HG03097 (cell line): Measurements from ENCODE around the gene CDCP1.

ENCODE experiments used
- ATAC-seq: cut with Tn5 transposase; IDR thresholded peaks from one replicate; pipeline ENCODE4 v1.9.1; 2021; ENCODE audit not compliant: unreplicated experiment, low FRiP score

Gene CDCP1

DNA sequence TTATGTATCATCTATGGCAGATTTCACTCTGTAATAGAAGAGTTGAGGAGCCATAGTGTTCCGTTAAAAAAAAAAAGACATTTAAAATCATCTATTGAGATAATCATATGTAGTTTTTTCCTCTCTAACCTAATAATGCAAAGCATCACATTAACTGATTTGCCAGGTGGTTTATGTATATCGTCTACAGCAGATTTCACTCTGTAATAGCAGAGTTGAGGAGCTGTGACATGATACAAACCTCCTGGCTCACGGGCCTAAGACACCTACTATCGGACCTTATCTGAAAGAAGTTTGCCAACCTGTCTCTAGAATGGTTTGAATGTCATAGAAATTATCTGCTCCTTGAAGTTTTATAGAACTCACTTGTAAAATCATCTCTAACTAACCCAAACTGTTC lies 29.8 kb downstream of the CDCP1 start:
- ATAC-seq: no peak

DNA sequence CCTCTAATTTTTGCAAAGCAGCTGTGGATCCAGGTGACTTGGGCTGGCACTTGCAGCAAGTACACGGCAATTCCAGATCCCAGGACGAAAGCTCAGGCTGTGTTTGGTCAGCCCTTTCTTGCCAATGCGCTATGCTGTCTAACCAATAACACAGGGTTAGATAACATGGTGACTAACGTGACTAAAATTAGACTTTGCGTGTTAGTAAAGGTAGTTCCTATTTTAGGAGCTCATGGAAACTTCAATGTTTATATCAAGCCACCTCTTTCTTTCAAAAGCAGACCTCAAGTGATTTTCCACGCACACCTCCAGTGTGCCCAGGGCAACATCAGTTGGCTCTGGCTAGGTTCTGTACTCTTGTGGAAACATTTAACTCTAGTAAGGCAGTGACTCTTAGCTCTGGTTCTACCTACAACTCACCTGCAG lies 32.5 kb downstream of the CDCP1 start:
- no peak for ATAC-seq

DNA sequence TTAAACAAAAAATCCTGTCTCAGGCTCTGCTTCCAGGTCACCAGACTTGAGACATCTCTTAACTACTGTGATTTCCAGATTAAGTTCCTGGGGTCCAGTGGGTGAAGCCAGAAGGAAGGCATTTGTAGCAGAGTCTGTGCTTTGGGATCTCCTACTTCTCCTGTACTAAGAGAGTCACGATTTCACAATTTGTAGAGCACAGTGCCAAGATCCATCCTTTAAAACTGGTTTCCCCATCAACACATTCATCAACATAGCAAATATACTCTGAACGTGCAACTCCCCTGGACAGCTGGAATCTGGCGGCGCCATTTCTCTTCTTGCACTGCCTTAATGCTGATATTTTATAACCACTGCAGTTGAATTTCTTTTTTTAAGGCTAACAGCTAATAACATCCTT lies 33.2 kb downstream of the CDCP1 start:
- ATAC-seq: no peak

DNA sequence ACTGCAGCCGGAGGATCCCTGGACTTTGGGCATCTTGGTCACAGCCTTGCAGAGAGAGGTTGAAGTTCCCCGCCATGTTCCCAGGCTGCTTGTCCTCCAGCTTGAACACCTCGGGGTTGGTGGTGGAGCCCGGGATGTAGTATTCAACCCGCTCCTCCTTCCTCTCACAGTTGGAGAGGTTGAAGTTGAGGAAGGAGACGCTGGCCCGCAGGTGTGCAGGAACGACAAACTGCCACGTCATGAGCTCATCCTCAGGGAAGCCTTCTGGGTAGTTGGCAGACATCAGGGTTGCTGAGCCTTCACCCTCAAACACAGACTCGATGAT lies 35.7 kb downstream of the CDCP1 start:
- ATAC-seq: no peak

DNA sequence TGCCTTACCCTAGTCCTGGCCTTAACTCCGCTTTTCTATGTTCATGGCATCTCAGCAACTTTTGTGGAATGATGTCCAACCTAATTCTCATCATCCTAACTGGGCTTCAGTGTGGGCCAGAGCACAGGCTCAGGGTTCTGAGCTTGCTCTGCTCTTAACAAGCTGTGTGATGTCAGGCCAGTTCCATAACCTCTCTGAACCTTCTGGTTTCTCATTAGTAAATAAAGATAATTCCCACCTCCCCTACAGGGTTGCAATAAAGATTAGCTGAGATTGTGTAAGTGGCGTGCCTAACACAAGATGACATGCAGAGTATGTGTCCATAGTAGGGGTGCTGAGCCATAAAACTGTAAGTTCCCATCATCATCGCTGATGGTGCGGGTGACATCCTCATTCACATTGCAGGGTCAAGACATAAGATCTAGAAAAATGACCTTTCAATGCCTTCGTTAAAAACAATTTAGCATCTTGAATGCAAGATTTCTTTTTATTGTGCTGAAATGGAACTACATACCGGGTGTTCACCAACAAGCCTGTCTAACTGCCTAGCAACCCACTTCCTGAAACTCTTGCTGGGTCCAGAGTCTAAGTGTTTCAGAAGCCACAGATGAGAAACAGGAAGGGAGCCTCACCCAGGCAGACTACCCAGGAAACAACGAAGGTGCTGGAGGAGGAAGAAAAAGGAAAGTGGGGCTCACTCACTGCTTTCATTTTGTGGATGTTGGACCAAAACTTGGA lies 36.2 kb downstream of the CDCP1 start:
- ATAC-seq: no peak

DNA sequence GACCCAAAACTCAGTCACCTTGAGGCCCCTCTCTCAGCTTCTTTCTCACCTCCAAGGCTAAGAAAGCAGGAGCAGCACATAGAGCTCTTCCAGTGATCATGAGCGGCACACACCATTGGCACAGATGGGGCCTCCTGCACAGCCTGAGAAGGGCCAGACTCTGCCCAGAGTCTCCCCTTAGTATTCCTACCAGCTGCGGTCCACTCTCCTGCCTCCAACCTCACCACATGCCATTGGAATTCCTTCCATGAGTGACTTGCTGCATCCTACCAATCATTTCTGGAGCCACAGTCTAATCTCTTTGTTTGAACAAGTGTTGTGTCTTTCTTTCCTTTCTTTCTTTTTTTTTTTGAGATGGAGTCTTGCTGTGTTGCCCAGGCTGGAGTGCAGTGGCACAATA lies 39.3 kb downstream of the CDCP1 start:
- no peak for ATAC-seq

DNA sequence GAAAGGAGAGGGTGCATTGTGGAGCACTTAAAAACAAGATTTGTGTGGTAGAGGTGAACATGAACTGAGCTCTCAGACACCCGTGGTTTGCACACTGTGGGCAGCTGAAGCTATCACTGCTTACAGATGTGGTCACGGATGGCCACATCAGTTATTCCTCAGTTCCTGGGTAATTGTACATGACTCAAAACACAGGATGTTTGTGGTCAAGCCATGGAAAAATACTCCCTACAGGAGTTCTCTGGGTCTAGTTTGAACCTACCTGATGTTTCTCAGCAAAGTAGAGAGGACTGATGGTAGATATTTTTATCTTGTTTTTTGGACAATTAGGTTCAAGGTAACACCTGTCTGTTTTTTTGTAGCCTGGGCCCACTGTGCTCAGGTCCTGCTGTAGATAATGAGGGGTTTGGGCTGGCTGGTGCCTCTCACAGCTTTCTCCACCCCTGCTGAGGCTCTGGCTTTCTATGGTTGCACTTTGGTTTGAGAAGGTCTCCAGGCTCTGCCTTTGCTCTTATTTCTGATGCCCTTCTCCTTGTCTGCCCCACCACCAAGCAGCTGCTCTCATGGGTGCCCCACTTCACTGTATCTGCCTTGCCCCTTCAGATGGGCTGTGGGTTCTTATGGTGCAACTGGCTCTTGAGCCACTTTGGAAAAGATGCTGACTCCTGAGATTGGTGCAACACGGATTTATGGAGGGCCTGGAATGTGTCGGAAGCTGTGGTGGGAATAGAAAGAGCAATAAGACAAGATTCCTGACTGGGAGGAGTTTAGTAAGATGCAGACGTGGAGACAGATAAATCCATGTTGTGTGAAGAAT lies 40.1 kb downstream of the CDCP1 start:
- ATAC-seq: no peak

DNA sequence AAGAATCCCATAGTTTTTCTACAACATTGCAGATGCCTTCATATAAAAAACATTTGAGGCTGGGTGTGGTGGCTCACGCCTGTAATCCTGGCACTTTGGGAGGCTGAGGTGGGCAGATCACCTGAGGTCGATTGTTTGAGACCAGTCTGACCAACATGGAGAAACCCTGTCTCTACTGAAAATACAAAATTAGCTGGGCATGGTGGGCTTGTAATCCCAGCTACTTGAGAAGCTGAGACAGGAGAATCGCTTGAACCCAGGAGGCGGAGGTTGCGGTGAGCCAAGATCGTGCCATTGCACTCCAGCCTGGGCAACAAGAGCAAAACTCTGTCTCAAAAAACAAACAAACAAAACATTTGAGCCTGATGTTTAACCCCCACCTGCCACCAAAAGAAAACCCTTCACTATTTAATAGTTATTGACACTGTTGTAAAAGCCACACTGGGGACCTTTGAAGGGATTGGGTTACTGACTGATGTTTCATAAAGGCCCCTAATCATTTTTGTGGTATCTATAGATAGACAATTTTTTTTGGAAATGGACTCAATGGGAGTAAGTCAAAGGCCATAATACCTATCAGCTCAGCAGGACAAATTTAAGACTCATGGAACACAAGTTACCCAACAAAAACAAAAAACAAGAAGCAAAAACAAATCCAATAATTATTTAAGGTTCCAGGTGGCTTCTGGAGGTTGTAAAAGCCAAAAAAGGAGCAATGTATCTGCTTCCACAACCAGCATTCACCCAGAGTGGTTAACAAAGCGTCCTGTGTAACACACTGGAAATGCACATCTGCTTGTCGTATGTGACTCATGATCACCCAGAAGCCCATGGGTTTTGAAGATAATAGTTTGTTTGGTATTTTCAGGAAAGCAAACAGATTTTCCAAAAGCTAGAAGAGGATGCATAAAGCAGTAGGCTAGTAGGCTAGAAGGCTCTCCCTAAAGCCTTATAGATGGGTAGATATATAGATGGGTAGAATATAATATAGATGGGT lies 41.2 kb downstream of the CDCP1 start:
- ATAC-seq: no peak

DNA sequence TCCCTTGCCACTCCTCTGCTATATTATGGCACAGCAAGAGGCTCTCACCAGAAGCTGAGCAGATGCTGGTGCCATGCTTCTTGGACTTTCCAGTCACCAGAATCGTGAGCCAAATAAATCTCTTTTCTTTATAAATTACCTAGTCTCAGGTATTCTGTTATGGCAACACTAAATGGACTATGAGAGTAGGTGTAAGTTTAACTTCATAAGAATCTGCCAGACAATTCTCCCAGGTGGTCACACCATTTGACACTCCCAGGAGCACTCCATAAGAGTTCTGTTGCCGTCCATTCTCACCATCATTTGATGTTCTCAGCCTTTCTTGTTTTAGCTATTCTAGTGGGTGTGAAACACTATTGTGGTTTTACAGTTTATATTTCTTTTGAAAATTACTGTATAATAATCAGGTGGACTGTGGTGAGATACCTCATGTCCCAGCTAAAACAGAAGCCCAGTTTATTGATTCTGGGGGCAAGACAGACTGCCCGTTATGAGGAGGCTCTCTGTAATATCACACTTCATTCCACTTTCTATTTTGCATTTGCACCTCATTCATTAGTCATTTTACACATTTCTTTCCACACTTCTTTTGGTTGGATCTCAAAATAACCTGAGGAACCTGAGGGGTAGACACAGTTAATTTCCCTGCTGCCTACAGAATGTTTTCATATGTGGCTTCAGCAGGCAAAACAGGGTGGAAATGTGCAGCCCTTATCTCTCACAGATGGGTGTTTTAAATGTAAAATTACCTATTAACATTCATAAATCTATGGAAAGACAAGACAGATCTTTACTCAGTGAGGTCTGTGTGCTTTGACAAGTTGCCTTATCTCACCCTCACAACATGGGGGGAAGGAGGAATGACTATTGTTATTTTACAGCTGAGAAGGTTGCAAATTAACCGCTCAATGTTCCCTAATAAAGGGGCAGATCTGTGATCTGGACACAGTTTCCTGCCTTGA lies 42.1 kb downstream of the CDCP1 start:
- no peak for ATAC-seq

DNA sequence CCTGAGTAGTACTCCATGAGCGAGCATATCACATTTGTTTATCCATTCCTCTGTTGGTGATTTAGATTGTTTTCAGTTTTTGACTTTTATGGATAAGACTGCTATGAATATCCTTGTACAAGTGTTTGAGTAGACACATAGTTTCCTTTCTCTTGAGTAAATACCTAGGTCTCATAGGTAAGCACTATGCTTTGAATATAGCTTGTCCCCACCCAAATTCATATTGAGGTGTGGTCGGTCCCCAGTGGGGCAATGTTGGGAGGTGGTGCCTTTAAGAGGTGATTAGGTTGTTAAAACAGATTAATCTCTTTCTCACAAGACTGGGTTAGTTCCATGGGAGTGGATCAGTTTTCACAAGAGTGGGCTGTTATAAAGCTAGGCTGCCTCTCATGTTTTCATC lies 42.8 kb downstream of the CDCP1 start:
- no peak for ATAC-seq

DNA sequence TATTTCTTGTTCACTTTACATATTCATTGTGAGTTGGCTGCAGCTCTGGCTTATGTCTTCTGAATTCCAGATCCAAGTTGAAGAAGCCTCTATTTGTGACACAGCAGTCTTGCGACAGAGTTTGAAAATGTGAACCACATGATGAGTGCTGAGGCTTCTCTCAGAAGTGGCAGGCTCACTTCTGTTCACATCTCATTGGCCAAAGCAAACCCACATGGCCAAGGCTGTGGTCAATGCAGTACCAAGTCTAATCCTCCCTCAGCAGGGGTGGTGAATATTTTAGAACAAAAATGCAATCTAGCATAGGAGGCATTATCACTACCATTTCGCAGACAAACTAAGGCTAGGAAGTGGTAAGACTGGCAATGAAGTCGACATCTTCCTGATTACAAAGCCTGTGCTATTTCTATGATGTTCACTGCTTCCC lies 45.2 kb downstream of the CDCP1 start:
- ATAC-seq: no peak

DNA sequence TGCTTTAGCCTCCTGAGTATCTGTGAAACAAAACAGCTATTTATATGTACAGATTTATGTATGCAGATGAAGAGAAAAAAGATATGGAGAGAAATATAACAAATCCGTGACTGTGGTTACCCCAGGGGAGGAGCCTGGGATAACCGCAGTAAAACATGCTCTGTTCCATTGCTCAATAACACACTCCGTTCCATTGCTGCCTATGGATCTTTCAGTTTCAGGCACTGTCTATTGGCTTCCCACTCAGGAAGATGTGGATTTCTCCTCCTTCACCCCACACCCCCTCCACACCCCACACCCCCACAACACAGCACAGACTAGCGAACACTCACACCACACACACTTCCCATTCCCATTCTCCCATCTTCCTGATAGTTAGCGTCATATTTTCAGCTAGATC lies 47.9 kb downstream of the CDCP1 start:
- no peak for ATAC-seq

DNA sequence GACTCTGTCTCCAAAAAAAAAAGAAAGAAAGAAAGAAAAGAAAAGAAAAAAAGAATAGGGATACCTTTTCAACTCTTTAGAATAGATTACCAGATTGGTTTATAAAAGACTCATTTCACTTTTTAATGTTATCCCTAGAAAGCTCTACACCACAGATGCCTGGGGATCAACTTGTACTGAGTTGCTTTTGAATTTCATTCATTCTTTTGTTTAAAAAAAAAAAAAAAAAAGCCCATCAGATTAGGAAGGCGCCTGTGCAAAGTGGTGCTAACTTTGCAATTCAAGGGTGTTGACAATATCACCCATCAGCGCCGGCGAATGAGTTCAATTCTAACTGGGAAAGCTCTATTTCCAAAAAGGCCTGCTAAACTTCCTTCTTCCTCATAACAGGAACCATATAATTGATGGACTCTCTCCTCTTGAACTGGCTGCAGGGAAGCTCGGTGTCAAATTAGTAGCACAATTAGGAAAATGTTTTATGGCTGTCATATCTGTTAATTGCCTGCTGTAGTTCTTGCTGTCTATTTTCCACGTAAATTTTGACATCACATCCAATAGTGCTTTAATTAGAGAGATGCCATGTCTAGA lies 48.8 kb downstream of the CDCP1 start:
- ATAC-seq: no peak

DNA sequence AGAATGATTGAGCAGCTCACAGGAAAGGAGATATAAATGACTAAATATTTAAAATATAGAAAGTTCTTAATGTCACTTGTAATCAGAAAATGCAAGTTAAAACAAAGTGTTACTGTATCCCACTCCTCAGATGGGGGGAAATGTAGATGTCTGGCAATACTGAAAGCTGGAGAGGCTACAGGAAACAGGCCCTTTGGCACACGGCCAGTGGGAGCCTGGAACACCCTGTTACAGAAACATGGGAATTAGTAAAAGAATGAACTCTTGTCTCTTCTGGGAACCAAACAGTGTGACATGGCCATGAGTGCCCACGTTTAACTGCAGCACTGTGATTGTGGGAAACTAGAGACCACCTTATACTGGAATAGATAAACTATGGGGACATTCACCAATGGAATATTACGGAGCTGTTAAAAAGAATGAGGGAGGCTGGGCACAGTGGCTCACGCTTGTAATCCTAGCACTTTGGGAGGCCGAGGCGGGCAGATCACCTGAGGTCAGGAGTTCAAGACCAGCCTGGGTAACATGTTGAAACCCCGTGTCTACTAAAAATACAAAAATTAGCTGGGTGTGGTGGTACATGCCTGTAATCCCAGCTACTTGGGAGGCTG lies 50.2 kb downstream of the CDCP1 start:
- no peak for ATAC-seq

DNA sequence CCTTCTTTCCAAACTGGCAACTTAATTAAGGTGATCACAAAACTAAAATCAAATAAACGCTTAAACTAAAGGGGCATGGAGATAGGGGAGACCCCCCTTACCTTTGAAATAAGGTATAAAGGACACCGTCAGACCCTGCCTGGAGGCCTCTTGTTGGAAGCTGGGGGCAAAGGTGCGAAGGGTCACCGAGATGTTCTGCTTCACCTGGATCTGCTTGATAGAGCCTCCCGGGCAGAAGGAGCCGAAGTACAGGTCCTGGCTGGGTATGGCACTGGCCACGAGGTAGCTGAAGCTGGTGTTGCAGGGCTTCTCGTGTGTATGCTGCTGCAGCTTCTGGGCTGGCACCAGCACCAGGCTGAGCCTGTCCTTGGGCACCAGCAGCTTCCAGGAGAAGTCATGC lies 53.0 kb downstream of the CDCP1 start:
- ATAC-seq: no peak

DNA sequence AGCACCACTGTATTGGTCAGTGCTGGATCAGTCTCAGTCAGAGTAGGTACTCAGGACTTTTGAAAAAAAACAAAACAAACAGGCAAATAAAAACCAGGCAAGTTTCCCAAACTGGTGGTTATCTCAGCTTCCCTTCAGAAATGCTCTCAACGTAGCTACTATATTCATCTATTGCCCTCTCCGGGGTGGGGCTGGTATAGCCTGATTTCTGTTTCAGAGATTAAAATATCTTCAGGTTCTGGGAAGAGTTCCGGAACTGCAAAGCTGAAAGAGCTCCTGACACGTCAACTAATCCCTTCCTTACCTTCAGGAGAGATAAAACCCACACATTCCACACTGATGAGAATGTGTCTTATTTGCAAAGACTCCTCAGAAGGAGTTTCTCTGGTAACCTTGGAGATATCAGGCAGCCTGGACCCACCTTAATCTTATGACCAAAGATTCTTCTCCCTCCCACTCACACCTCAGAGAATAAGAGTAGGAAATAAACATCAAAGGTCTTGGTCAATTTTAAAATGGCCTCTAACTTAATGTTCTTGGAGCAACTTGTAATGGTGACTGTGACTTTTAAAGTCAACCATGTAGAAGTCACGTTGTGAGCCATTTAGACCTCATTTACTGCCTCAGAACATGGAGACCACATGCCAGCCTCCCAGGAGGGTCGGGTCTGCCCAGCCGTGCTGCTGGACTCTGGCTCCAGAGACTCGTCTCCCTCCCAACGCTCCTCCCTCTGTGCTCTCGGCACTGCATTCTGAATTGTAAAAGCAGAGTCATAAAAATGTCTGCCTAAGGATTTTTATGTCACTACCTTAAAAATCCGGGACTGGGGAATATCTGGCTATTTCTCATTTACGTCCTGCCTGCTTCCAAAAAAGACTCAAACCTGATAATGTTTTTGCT lies 53.8 kb downstream of the CDCP1 start:
- ATAC-seq: no peak

DNA sequence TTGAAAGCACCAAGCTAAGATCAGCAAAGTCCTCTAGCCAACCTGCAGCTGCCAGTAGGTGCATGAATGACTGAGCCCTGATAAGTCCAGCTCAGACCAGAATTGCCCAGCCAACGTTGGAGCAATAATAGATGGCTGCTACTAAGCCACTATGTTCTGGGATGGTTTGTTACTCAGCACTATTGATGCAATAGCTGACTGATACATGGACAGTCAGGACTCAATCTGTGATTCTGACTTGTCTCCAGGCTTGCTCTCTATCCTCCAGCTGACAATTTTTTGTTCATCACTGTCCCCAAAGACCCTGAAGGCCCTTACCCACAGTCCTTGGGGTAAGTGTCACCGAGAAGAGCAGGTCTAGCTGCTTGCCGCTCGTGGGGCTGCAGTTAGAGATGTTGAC lies 55.3 kb downstream of the CDCP1 start:
- ATAC-seq: no peak
